Activated CD4-positive, alpha-beta T cell treated with anti-CD3 and anti-CD28 coated beads, Interleukin-2, amount 50 U/mL, for 24 hours (primary cell): Measurements from ENCODE around the gene EFNB2.

Source experiments
- DNase-seq, 2 donors: peaks; one replicate each; pipeline ENCODE4 v3.0.0-alpha.2; 2020; ENCODE audit warnings: low read depth in 1 of 2, low spot score in 1 of 2

Gene EFNB2

GRCh38 chr13:106535552-106536243 is at the start of gene EFNB2:
TSS of gene EFNB2 (minus strand) at chr13:106535662. CDS start at chr13:106534964, 698 bp downstream.
- peak; percentile 67 to 74 for DNase-seq

DNA sequence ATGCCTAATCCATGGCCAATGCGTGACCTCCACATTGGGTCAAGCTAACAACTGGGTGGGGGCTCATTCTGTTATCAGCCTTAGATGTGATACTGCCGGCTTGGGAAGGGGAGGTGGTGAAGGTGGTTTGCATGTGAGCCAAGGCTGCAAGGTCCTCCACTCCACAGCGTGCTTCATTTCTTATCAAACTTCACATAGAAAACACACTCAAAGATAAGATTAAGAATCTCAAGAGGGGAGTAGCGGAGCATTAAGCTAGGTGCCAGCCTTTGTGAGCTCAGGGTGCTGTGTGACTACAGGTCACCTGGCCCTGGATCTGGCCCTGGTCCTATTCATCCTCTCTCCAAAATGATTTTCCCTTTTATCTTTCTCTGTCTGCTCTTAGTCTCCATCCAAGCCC is 45.8 kb upstream of the EFNB2 start:
- no peak for DNase-seq

DNA sequence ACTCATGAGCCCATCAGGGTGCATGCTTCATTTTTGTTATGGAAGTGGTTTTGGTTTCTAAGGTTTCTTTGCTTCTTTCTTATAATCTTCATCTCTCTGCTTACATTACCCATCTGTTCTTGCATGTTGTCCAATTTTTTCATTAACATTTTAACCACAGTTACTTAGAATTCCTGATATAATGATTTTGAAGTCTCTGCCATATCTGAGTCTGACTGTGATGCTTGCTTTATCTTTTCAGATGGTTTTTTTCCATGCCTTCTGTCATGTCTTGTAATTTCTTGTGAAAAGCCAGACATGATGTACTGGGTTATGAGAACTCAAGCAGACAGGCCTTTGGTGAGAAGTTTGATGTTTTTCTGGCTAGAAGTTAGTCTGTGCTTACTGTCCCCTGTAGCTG is 40.4 kb upstream of the EFNB2 start:
- DNase-seq: no peak

- no peak for DNase-seq
These were observed 38.4 kb upstream of the EFNB2 start for GRCh38 chr13:106573868-106574267.

GRCh38 chr13:106573284-106573846 is 37.9 kb upstream of the EFNB2 start:
- no peak for DNase-seq

DNA sequence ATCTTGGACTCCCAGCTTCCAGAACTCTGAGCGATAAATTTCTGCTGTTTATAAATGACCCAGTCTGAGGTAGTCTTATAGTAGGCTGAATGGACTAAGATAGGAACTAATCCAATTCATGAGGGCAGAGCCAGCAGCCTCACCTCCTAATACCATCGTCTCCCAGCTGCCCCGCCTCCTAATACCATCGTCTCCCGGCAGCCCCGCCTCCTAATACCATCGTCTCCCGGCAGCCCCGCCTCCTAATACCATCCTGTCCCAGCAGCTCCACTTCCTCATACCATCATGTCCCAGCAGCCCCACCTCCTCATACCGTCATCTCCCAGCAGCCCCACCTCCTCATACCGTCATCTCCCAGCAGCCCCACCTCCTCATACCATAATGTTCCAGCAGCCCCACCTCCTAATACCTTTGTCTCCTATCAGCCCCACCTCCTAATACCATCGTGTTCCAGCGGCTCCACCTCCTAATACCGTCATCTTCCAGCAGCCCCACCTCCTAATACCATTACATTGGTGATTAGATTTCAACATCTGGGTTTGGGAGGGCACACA is 34.9 kb upstream of the EFNB2 start:
- peak; percentile 12 to 54 for DNase-seq

DNA sequence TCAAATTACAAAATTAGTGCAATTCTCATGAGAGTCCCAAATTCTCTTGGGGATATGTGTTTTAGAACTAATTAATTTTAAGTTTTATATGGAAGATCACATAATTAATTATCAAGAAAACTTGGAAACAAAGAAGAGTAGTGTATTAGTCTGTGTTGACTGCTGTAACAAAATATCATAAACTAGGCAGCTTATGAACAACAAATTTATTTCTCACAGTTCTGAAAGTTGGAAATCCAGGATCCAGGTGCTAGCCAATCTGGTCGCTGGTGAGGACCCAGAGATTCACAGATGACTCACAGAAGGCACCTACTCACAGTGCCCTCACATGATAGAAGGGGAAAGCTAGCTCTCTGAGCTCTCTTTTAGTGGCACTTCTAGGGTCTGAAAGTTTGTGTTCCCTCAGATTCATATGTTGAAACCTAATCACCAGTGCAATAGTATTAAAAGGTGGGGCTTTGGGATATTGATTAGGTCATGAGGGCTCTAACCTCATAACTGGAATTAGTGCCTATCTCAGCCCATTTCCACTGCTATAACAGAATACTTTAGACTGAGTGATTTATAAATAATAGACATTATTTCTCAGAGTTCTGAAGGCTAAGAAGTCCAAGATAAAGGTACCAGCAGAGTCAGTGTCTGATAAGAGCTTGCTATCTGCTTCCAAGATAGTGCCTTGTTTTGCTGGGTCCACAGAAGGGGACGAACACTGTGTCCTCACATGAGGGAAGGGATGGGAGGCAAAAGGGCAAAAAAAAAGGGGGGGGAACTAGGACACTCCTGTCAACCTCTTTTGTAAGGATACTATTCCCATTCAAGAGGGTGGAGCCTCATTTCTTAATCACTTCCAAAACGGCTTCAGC is 34.0 kb upstream of the EFNB2 start:
- no peak for DNase-seq

- DNase-seq: no peak
These were observed 33.0 kb upstream of the EFNB2 start for GRCh38 chr13:106568299-106569003.

DNA sequence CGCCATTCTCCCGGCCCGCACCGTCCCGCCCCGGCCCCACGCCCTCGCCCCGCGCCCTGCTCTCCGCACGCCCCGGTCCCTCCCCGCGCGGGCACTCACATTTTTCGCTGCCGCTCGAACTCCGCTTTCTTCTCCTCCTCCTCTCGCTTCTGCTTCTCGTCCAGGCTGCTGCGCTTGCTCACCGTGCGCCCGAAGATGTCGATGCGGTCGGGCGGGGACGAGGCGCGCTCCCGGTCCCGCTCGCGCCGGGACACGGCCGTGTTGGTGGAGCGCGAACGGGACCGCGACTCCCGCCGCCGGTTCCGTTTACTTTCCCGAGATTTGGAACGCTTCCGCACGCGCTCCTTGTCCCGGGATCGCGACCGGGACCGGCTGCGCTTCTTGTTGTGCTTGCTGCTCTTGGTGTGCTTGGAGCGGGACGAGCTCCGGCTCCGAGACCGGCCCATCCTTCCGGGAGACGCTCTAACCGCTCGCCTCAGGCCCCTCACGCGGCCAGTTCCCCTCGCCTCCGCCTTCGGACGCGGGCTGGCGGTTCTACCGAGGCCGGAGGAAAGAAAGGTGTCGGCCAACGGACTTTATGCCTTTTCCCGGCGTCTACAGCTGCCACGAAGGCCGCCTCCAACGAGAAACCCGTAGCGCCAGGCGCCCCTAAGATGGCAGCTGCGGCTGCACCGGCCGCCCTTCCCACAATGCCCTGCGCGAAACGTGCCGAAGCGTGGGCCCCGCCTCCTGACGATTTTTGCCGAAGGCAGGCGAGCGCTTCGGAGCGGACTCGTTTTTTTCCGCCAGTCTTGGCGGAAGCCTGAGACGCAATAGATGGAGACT is 32.2 kb upstream of the EFNB2 start, which contains the start of gene ARGLU1:
Gene ARGLU1, minus strand, starts transcription at position 664 of the 825 bp plus-strand sequence. Its CDS starts 218 bp downstream, at position 446.
- peak; percentile 93 for DNase-seq

DNA sequence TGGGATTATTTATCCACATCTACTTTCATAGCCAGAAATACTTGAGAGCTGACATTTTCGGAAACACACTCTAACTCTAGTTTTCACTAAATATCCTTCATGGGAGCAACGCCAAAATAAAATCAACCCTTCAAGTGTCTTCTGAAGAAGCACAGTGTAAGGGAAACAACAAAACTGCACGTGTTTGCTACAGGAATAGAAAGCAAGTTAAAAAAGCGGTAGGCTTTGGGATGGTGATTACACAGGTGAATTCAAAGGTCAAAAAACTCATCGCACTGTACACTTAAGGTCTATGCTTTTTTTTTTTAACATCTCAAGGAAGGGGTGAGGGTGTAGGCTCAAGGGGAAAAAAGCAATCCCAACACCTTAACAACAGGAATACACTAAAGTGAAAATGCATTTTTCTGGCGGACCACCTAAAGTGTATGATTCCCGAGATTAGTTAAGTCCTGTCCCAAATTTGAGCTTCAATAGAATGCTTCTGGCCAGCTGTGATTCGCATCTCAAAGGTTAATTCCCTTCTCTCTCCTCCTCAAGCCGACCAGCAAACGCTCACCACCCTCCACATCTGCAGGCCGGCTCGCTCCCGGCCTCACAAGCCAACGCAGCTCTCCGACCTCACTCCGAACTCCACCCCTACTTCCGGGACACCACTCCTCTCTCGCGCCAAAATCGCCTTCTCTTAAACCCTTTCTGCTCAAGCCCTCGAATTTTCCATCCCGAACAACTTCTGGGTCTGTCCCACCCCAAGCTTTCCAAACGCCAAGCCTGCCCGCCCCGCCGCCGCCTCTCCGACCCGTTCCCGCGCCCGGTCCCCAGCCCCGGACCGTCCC is 31.4 kb upstream of the EFNB2 start:
- DNase-seq: peak in 1 of 2 donors; percentile 22

- no peak for DNase-seq
These were observed 29.8 kb upstream of the EFNB2 start for GRCh38 chr13:106565127-106565775.

DNA sequence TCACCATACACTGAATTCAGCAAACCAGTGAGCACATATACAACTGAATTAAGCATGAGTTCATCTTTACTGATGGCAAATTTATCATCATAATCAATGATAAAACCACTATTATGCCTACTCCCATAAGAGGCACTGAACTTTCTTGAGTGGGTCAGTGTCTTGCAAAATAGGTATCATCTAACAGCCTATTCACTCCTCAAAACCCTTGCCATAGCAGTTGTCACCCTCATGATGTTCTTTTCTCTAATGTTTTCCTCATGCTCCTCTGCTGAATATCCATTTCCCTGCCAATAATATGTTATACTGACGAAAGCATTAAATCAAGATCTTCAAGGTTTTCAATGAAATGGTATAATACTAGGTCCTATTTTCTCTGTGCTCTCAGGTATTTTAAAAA is 26.8 kb upstream of the EFNB2 start:
- DNase-seq: no peak

GRCh38 chr13:106561551-106562170 is 26.2 kb upstream of the EFNB2 start:
- DNase-seq: peak; percentile 8 to 33

DNA sequence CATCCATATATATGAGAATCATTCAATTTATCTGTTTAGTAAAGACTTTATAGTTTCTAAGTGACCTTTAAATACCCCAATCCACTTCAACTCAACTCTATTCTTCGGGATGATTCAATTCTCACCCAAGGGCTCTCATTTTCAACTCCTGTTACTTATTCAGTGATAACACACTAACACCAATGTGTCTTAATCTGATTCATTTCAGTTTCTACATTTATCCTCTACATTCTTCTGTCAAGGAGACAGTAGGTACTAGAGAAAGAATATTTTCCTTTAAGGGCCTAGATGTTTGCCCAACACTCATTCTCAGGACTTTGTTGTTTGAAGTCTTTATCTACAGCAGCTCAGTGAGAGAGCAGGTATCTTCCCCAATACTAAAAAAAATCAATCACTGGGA is 25.4 kb upstream of the EFNB2 start:
- DNase-seq: no peak

DNA sequence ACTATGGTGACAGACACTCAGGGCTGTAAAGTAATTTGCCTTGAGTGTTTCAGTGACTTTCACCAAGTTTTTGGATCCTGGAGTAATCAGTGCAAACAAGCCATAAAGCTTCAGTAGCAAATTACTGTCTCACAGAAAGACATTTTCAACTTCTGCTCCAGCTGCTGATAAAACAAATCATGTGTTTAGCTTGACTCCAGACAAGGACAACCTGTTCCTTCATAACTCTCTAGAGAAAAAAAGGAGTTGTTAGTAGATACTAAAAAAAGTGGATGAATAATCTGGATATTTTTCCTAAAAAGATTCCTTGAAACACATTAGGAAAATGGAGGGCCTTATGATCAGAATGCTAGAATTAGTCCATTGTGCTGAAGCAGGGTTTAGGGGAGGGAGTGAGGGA is 23.1 kb upstream of the EFNB2 start:
- DNase-seq: no peak

- DNase-seq: no peak
These were observed 20.3 kb upstream of the EFNB2 start for GRCh38 chr13:106555631-106556328.

- DNase-seq: no peak
These were observed 16.3 kb upstream of the EFNB2 start for GRCh38 chr13:106551751-106552150.

DNA sequence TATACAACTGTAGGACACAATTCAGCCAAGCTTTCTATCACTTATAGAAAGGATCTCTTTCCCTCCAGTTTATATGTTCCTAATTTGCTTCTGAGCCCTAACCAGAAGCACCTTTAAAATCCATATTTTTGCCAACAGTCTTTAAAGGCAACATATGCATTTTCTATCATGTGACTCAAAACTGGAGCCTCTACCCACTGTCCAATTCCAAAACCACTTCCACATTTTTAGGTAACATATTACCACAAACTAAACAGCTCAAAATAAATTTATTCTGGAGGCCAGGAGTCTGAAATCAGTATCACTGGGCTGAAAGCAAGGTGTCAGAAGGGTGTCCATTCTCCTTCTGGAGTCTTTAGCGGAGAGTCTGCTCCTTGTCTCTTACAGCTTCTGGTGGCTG is 15.9 kb upstream of the EFNB2 start:
- no peak for DNase-seq
